GM18520 (cell line): Measurements from ENCODE around the gene ANKRD11.
"Not testable (repeated sequence)": the region's sequence is repeated elsewhere in the genome, so short reads cannot be mapped to it uniquely, and the experiment has no call there.

Source experiments
- ATAC-seq: cut with Tn5 transposase; IDR thresholded peaks from one replicate; pipeline ENCODE4 v1.9.1; 2021; ENCODE audit not compliant: unreplicated experiment

Gene ANKRD11

DNA sequence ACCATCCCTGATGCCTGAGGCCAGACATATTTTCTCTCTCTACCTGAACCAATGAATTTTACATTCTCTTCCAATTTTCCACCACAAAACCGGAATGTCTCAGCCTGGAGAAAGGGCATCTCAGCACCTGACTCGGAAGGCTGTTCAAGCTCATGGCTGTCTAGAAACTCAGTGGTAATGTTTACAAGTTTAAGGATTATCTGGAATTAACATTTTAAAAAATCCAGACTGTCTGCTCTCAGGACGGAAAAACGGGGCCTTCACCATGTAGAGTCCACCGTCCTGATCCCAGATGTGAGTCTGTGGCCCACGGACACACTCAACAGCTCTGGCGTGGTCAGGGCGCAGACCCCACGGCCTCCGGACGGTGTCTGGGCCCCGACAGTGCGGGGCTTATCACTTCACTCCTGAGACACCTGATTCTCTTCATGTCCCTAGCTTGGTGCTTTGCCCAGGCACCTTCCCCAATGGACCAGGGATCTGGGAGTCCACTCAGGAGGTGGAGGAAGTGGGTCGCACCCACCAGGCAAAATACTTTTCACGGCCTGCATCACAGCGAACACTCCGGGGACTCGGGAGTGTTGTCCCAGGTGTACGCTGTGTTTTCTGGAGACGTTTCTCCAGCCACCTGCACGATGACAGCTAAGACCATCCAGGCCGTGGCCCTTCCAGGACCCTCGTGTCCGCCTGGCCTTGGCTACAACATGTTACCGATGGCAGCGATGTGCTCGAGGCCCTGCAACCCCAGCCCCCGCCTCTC is 171.3 kb downstream of the ANKRD11 start:
- ATAC-seq, result no peak

DNA sequence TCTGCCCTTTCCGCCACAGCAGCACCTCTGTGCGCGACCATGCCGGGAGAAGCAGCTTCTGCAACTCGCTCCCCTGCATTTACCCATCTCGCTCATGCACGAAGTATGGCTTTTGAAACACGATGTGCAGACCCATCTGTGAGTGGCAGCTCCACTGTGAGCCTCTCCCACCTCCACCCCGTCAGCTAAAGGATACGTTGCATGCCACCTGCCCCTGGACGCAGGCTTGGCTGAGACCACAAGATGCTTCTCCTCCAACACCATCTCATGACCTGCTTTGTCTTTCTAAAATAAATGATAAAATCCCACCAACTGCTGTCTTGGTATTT is 172.0 kb downstream of the ANKRD11 start:
- no peak for ATAC-seq

GRCh38 chr16:89317729-89318429 is 172.5 kb downstream of the ANKRD11 start:
- no peak for ATAC-seq

DNA sequence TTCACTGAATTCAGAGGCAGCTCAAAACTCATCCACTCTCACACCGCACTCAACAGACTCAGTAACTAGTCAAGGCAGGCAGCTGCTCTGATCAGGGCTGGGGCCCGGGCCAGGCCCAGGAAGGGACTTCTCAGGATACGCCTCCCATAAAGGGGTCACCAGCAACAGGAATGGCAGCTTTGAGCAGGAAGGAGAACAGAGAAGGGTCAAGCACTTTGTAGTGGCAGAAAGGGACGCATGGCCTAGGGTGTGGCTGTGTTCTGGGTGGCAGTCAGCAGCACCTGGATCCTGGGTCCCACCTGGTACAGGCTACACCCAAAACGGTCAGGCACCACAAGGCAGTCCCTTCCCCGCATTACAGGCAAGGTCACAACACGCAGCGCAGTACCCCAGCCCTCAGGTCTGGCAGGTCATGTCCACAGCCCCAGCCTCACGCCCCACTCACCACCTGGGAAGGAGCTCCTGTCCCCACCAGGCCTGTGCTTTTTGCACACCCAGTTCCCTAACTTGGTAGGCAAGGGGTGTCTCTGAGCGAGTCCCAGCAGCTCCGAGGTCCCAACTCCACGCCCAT is 173.2 kb downstream of the ANKRD11 start:
- no peak for ATAC-seq

DNA sequence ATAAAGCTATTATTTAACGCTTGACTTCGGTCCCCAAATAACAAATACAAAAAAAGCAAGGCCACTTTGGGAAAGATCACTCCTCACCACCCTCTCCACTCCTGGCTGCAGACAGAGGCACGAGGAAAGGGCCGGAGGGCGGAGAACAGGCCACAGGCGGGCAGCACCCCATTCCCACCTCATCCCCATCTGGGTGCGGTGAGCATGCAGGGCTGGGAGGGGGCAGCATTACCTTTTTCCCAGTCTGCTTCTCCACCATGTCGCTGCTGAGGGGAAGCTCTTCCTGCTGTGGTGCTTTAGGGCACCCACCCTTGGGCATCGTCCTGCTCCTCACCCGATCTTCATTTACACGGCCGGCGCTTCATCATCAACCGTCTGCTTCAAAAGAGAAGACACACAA is 173.7 kb downstream of the ANKRD11 start:
- no peak for ATAC-seq

GRCh38 chr16:89315791-89316581 is 174.4 kb downstream of the ANKRD11 start:
- no peak for ATAC-seq

- no peak for ATAC-seq
These were observed 175.1 kb downstream of the ANKRD11 start for GRCh38 chr16:89315271-89315670.

DNA sequence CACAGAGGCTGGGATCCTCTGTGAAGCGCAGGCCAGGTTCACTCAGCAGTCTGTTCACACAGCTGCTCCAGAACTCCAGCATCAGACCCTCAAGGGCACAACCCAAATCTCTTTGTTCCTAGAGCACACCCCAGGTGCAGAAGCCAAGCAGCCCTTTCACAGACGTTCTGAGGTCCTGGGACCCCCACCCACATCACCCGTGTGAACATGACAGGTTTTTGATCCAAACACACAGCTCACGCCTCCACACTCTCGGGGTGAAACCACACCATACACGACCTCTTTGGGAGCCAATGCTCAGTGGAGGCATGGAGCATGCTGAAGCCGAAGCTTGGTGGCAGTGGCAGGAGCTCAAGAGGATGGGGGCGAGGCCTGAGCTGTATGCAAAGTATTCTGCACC is 175.5 kb downstream of the ANKRD11 start:
- no peak for ATAC-seq

DNA sequence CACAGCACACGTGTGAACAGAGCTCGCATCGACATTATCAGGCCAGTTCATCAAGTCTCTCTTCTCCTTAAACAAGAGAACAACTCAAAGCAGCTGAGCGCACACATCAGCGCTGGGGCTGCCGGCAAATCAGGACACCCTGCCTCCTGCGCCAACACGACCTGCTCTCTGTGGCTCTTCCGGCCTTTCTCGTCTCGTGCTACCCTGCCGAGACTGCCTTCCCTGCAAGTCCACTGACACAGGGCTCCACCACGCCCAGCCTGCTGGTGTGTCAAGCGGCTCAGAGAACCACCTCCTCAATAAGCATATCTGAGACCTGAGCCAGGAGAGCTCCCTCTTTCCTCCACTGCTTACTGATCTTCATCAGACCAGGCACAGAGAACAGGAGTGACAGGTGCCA is 176.0 kb downstream of the ANKRD11 start:
- no peak for ATAC-seq

- no peak for ATAC-seq
These were observed 176.8 kb downstream of the ANKRD11 start for GRCh38 chr16:89313583-89313982.

DNA sequence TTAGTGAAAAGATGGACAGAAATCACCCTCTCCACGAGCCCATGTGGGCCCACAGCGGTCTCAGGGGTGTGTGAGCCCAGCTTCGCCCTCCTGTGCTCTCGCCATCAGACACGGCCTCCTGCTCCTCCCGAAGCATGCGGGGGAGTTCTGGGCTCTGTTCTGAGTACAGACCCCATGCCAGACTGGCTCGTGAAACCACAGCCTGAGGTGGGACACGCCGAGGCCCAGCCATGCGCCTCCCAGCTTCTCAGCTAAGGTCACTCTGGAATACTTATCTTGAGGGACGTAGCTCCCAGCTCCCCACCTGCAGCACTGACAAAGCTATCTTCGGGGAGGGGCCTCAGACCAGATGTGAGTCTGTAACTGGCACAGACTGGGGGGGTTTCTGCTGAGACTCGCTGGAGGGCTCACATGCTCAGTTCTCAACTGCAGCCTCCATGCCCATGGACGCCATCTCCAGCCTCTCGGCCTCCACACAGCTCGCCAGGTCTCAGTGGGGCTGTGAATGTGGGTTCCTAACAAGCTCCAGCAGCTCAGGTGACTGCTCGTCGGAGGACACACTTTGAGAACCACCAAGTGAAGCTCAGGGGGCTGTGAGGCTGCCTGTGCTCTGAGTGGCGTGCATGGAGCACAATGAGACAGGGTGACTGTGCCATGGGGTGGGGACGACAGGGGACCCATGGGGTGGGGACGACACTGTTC is 177.6 kb downstream of the ANKRD11 start:
- no peak for ATAC-seq

DNA sequence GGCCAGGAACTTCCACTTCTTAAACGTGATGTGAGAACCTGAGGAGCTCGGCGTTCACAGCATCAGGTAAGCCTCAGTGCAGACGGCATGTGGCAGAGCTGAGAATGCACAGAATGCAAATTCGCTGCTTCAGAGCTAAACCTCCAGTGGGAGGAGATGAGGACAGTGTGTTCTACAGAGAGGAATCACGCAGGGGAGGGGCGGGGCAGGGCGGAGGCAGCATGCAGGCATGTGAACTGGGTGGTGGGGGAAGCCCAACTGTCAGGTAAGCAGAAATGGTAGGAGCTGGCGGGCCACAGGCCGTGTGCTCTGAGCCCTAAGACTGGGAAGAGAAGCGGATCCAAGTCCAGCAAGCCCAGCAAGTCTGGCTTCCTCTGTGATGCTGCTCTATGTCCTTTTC is 178.2 kb downstream of the ANKRD11 start:
- no peak for ATAC-seq

- no peak for ATAC-seq
These were observed 178.7 kb downstream of the ANKRD11 start for GRCh38 chr16:89311636-89312035.

GRCh38 chr16:89309438-89310122 is 180.8 kb downstream of the ANKRD11 start:
- no peak for ATAC-seq

DNA sequence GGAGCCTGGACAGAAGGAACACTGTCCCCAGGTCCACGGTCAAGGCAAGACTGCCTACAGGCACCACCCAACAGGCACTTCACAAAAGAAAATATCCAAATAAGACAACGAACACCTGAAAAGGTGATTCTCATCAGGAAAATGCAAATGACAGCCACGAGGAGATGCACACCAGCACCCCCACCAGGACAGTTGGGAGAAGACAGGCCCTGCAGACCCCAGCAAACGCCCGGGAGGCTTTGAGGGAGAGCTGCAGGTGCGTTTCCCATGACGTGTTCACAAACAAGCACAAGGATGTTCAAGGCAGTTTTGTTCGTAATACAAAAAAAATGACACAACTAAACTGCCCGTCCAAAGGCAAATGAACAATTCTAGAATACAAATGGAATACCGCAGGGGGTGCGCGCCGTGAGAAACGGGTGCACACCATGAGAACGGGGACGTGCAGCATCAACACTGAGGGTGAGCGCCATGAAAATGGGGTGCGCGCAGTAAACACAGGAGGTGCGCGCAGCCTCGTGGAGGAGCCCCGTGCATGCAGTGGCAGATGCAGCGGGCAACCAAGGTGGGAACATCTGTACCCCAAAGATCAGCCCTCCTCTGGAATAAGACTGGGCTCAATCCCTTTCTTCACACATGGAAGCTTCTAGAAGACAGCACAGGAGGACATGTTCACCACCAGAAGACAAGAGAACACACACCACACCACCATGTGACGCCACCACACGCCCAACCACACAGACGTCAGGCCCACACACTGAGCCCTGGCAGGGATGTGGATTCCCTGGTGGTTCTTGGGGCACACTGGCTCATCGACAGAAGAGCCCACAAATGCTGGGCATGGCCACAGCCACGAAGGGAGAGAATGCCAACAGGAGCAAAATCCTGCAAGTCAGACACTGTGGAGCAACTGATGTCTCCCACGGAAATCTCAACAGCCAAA is 181.7 kb downstream of the ANKRD11 start:
- no peak for ATAC-seq

- no peak for ATAC-seq
These were observed 182.9 kb downstream of the ANKRD11 start for GRCh38 chr16:89307421-89307805.

DNA sequence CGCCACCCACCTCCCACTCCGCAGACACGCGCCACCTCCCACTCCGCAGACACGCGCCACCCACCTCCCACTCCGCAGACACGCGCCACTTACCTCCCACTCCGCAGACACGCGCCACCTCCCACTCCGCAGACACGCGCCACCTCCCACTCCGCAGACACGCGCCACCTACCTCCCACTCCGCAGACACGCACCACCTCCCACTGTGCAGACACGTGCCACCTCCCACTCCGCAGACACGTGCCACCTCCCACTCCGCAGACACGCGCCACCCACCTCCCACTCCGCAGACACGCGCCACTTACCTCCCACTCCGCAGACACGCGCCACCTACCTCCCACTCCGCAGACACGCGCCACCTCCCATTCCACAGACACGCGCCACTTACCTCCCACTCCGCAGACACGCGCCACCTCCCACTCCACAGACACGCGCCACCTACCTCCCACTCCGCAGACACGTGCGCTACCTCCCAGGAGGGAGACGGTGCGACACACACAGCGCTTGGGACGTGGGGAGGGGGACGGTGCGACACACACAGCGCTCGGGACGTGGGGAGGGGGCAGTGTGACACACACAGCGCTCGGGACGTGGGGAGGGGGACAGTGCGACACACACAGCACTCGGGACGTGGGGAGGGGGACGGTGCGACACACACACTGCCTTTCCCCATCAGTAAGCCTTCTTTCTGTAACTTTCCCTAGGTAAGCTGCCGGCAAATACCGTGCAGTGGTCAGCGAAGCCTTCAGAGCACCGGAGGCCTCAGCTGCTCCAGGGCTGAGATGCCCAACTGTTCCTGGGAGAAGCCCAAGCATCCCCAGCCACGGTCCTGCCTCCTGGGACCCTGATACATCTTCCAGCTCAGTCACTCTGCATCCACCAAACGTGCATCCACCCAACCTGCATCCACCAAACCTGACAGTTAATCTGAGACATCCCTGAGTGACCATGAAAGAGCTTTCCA is 183.6 kb downstream of the ANKRD11 start:
- ATAC-seq, result not testable (repeated sequence)
